PFSK-1 (cell line): ENCODE data around the gene INTS3.

Experiments used
- FOXP2 ChIP-seq: optimal IDR thresholded peaks from 2 replicates; pipeline ENCODE3; 2011; ENCODE audit warnings: borderline replicate concordance, control low read depth, inconsistent platforms; ENCODE audit not compliant: insufficient read depth; ENCODE audit errors: extremely low read length, extremely low read depth
- POLR2AphosphoS5 ChIP-seq: IDR thresholded peaks from 2 replicates; pipeline ENCODE4 v1.6.1; 2012; ENCODE audit warnings: low read depth, mild to moderate bottlenecking, control low read depth, low read length, moderate library complexity
- REST ChIP-seq, 2 experiments: IDR thresholded peaks; 2 replicates each; pipeline versions ENCODE4 v1.6.1 to v1.8.0; 2011 to 2012; ENCODE audit warnings: low read depth in 2 of 2, low read length in 2 of 2, control low read depth in 1 of 2, inconsistent platforms in 1 of 2, mild to moderate bottlenecking in 1 of 2, moderate library complexity in 1 of 2; ENCODE audit not compliant: insufficient read depth in 1 of 2
- SIN3A ChIP-seq: IDR thresholded peaks from 2 replicates; pipeline ENCODE4 v1.6.1; 2012; ENCODE audit warnings: mild to moderate bottlenecking, low read length, moderate library complexity, borderline replicate concordance; ENCODE audit not compliant: insufficient read depth
- TAF1 ChIP-seq: IDR thresholded peaks from 2 replicates; pipeline ENCODE4 v1.6.1; 2012; ENCODE audit warnings: low read length, control low read depth, borderline replicate concordance; ENCODE audit not compliant: insufficient read depth

The INTS3 gene

GRCh38 chr1:153711026-153711425, 16.8 kb upstream of the INTS3 start:
- TF ChIP-seq FOXP2 = no peak
- TF ChIP-seq SIN3A = no peak

GRCh38 chr1:153717330-153717729, 10.5 kb upstream of the INTS3 start:
- TF ChIP-seq FOXP2 = no peak
- no peak for TF ChIP-seq SIN3A
- TF ChIP-seq POLR2AphosphoS5 = no peak
- TF ChIP-seq TAF1 = no peak
- no peak for TF ChIP-seq REST (IDR thresholded peaks at IDR 0.05; ENCODE audit: insufficient read depth in 1 of 2, low read depth in 2 of 2, low read length in 2 of 2)

- TF ChIP-seq FOXP2 (no peak), POLR2AphosphoS5 (no peak), SIN3A (no peak), REST (IDR thresholded peaks at IDR 0.05; ENCODE audit: insufficient read depth in 1 of 2, low read depth in 2 of 2, low read length in 2 of 2) (no peak), TAF1 (no peak)
Observed at GRCh38 chr1:153723687-153724086, 4.2 kb upstream of the INTS3 start.

- no peak for TF ChIP-seq TAF1
- TF ChIP-seq REST (IDR thresholded peaks at IDR 0.05; ENCODE audit: insufficient read depth in 1 of 2, low read depth in 2 of 2, low read length in 2 of 2) = no peak
- TF ChIP-seq SIN3A = no peak
- TF ChIP-seq POLR2AphosphoS5 = peak; percentile 71
- no peak for TF ChIP-seq FOXP2
Observed at GRCh38 chr1:153728305-153729066, 636 bp downstream of the INTS3 start.

- TF ChIP-seq SIN3A (no peak), FOXP2 (no peak), REST (IDR thresholded peaks at IDR 0.05; ENCODE audit: insufficient read depth in 1 of 2, low read depth in 2 of 2, low read length in 2 of 2) (no peak), TAF1 (no peak), POLR2AphosphoS5 (no peak)
Observed at GRCh38 chr1:153730468-153730988, 2.7 kb downstream of the INTS3 start.
